SIG-M5 (cell line): ENCODE data around the gene SLAIN2.
"Not testable (repeated sequence)": the region's sequence is repeated elsewhere in the genome, so short reads cannot be mapped to it uniquely, and the experiment has no call there.

Experiments used
- DNase-seq: peaks from one replicate; lab custom pipeline; 2025; lab: John Stamatoyannopoulos, UW

SLAIN2 gene

GRCh38 chr4:48340965-48341775, at the start of gene SLAIN2:
Gene SLAIN2 (plus strand): TSS chr4:48341529. CDS start chr4:48341740, 211 bp downstream.
- DNase-seq: peak; percentile 74

GRCh38 chr4:48292218-48292790, 49.0 kb upstream of the SLAIN2 start:
- not testable (repeated sequence) for DNase-seq

GRCh38 chr4:48295116-48295515, 46.2 kb upstream of the SLAIN2 start:
- no peak for DNase-seq

GRCh38 chr4:48296365-48296764, 45.0 kb upstream of the SLAIN2 start:
- DNase-seq: no peak

- DNase-seq: no peak
Measured at GRCh38 chr4:48297256-48297846, 44.0 kb upstream of the SLAIN2 start.

- DNase-seq: no peak
Measured at GRCh38 chr4:48299560-48299959, 41.8 kb upstream of the SLAIN2 start.

GRCh38 chr4:48300004-48300403, 41.3 kb upstream of the SLAIN2 start:
- no peak for DNase-seq

GRCh38 chr4:48305508-48305907, 35.8 kb upstream of the SLAIN2 start:
- DNase-seq: no peak

GRCh38 chr4:48307528-48307927, 33.8 kb upstream of the SLAIN2 start:
- no peak for DNase-seq

GRCh38 chr4:48308901-48309300, 32.4 kb upstream of the SLAIN2 start:
- DNase-seq: no peak

- no peak for DNase-seq
Measured at GRCh38 chr4:48311896-48312295, 29.4 kb upstream of the SLAIN2 start.

GRCh38 chr4:48314746-48315145, 26.6 kb upstream of the SLAIN2 start:
- DNase-seq: not testable (repeated sequence)

GRCh38 chr4:48315728-48316630, 25.4 kb upstream of the SLAIN2 start:
- no peak for DNase-seq

GRCh38 chr4:48321312-48321711, 20.0 kb upstream of the SLAIN2 start:
- no peak for DNase-seq

- DNase-seq: no peak
Measured at GRCh38 chr4:48322063-48322462, 19.3 kb upstream of the SLAIN2 start.

- DNase-seq: no peak
Measured at GRCh38 chr4:48324281-48324680, 17.0 kb upstream of the SLAIN2 start.

- no peak for DNase-seq
Measured at GRCh38 chr4:48329193-48329592, 12.1 kb upstream of the SLAIN2 start.

GRCh38 chr4:48329976-48330375, 11.4 kb upstream of the SLAIN2 start:
- no peak for DNase-seq

- DNase-seq: no peak
Measured at GRCh38 chr4:48331577-48332330, 9.6 kb upstream of the SLAIN2 start.

GRCh38 chr4:48332661-48333060, 8.7 kb upstream of the SLAIN2 start:
- DNase-seq: no peak

GRCh38 chr4:48333587-48333986, 7.7 kb upstream of the SLAIN2 start:
- DNase-seq: no peak
